Breast epithelium (tissue), 3 donors: Measurements from ENCODE around the gene MAPK8IP1.

Experiments
- CTCF ChIP-seq, 3 donors: fragments of 450-650 bp; IDR thresholded peaks; one replicate each; pipeline ENCODE4 v1.5.1; 2016 to 2017; ENCODE audit warnings: antibody characterized with exemption in 3 of 3, mild to moderate bottlenecking in 3 of 3, moderate library complexity in 3 of 3
- POLR2A ChIP-seq: fragments of 450-650 bp; IDR thresholded peaks from one replicate; pipeline ENCODE4 v1.6.1; 2016; ENCODE audit warnings: antibody characterized with exemption, mild to moderate bottlenecking, moderate library complexity

DNA sequence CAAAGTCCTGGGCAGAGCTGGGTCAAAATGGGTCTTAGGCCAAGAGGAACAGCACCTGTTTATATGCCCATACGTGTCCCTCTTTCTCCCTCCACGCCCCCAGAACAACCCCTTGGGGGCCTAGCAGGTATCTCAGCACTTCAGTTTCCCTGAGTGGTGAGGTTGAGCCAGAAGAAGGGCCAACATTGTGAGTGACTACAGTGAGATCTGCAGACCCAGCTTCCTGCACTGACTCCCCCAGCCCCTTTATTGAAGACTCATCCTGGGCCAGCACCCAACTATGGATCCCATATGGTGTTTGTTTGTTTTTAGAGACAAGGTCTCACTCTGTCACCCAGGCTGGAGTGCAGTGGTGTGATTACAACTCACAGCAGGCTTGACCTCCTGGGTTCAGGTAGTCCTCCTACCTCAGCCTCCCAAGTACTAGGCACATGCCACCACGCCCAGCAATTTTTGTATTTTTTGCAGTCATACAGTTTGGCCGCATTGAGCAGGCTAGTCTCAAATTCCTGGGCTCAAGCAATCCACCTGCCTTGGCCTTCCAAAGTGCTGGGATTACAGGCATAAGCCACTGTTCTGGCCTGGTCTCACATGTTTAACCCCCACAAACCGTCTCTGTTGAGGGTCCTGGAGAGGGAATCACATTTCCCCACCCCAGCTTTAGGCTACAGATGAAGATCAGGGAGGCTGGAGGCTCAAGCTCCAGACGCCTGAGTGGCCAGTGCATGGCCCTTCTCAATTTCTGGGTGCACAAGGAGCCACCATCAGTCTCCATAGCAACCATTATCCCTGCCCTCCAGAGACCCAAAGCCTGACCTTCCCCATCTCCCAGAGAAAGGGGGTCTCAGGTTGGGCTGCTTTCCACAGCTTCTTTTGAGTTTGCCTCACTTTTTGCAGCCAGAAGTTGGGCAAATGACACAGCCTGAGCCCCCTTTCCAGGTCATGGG is 35.4 kb downstream of the MAPK8IP1 start:
- TF ChIP-seq CTCF (IDR thresholded peaks at IDR 0.05) (no peak), POLR2A (no peak)
